ENCODE measurements around the gene TLCD5.

DNA sequence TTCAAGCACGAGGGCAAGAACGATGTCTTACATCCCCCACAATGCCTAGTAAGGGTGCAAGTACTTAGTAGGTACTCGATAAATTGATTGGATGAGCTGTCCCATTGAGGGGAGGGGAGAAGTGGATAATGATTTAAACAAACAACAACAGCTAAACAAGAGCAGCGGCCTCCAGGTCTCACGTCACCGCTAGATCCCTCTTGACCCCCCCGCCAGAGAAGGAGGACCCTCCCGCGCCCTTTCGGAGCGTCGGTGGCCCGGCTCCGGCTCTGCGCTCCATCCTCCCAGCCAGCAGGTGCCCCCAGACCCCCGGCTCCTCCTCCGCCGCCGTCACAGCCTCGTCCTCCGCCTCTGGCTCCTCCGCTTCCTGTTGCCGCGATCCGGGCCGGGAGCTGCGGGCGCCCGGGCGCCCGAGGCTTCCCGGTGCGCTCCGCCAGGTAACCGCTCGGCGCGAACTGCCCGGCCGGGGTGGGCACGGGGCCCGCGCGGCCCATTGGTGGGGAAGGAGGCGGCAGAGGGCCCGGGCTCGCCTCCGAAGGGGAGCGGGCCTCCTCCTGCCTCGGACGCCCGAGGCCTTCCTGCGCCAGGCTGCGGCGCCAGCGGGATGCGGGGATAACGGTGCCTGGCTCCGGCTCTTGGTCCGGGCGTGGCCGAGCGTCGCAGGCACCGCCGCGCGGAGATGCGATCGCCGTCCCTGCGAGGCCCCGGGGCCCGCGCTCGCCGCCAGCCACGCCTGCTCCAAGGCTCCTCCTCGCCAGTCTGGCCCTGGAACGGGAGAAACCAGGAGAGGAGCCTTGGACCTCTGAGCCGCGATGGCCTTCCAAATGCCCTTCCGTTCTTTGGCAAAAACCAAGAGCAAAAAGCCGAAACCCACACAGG, at the start of gene TLCD5:
- TF ChIP-seq, protein P1, sequence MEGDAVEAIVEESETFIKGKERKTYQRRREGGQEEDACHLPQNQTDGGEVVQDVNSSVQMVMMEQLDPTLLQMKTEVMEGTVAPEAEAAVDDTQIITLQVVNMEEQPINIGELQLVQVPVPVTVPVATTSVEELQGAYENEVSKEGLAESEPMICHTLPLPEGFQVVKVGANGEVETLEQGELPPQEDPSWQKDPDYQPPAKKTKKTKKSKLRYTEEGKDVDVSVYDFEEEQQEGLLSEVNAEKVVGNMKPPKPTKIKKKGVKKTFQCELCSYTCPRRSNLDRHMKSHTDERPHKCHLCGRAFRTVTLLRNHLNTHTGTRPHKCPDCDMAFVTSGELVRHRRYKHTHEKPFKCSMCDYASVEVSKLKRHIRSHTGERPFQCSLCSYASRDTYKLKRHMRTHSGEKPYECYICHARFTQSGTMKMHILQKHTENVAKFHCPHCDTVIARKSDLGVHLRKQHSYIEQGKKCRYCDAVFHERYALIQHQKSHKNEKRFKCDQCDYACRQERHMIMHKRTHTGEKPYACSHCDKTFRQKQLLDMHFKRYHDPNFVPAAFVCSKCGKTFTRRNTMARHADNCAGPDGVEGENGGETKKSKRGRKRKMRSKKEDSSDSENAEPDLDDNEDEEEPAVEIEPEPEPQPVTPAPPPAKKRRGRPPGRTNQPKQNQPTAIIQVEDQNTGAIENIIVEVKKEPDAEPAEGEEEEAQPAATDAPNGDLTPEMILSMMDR (IDR thresholded peaks at IDR 0.05), result no peak
- TF ChIP-seq POLR2A (IDR thresholded peaks at IDR 0.05), result no peak

Data from lower leg skin (tissue), 3 donors.